Colonic mucosa (tissue), 4 donors: ENCODE data around the gene IGLL1. TPM values are rescaled to one million over a fixed set of nuclear protein-coding genes. Genes with fewer than 3 reads are reported as not detected.

Source experiments
- DNase-seq: peaks from one replicate; pipeline ENCODE4 v3.0.0-alpha.2; 2020
- H3K27ac ChIP-seq: fragments of 200-600 bp; one replicate; pipeline ENCODE4 v1.8.0; 2021
- H3K27me3 ChIP-seq: fragments of 200-600 bp; one replicate; pipeline ENCODE4 v1.8.0; 2021
- H3K36me3 ChIP-seq: fragments of 200-600 bp; one replicate; pipeline ENCODE4 v1.8.0; 2021
- H3K4me1 ChIP-seq: fragments of 200-600 bp; one replicate; pipeline ENCODE4 v1.8.0; 2021; ENCODE audit warnings: mild to moderate bottlenecking
- H3K4me3 ChIP-seq: fragments of 200-600 bp; one replicate; pipeline ENCODE4 v1.8.0; 2021
- H3K9ac ChIP-seq, 2 donors: one replicate each; pipeline ENCODE4 v1.7.0; 2013; ENCODE audit warnings: control low read depth in 2 of 2, low read depth in 2 of 2, low read length in 2 of 2
- H3K9me3 ChIP-seq: fragments of 200-600 bp; one replicate; pipeline ENCODE4 v1.8.0; 2021
- intact Hi-C: fragments of 100-400 bp; cut with DNase I; formaldehyde crosslinking; loops from one replicate; pipeline ENCODE4 v1.14.1; 2022
- total RNA-seq, 2 donors: library from RNA; stranded (reverse); fragmentation: NEBNext Ultra II Directional in 1 of 2; extraction: Animal tissue kit (Norgen Biotek cat#: 25700) in 1 of 2; gene quantifications; one replicate each; pipeline ENCODE4 v1.2.1, GENCODE V29; 2021
- TF ChIP-seq, protein P1 (sequence below): fragments of 200-600 bp; IDR thresholded peaks from one replicate; pipeline ENCODE4 v1.8.0; 2022; ENCODE audit warnings: antibody characterized with exemption, mild to moderate bottlenecking
- donor health status: healthy.
- donor health status: DM: no; HTN: no; CAD: no.
- donor health status: DM: no; HTN: no; CAD: no.

The IGLL1 gene
- total RNA-seq, 2 donors from 2014 or later = not detected

DNA sequence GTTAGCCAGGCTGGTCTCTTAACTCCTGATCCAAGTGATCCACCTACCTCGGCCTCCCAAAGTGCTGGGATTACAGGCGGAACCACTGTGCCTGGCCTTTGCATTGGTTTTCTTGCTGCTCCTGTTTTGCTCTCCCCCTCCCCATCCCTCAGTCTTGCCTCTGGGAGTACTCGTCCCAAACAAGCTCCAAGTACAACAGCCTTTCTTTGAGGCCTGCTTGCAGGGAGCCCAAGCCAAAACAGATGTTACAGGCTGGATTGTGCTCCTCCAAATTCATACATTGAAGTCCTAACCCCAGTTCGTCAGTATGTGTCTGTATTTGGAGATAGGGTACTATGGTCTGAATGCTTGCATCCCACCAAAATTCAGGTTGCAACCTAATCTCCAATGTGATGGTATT lies 8.6 kb downstream of the IGLL1 start:
- H3K4me1 ChIP-seq = no peaks in the 10 kb centered on the region
- no peak overlapping the region for H3K9ac ChIP-seq
- TF ChIP-seq, protein P1, sequence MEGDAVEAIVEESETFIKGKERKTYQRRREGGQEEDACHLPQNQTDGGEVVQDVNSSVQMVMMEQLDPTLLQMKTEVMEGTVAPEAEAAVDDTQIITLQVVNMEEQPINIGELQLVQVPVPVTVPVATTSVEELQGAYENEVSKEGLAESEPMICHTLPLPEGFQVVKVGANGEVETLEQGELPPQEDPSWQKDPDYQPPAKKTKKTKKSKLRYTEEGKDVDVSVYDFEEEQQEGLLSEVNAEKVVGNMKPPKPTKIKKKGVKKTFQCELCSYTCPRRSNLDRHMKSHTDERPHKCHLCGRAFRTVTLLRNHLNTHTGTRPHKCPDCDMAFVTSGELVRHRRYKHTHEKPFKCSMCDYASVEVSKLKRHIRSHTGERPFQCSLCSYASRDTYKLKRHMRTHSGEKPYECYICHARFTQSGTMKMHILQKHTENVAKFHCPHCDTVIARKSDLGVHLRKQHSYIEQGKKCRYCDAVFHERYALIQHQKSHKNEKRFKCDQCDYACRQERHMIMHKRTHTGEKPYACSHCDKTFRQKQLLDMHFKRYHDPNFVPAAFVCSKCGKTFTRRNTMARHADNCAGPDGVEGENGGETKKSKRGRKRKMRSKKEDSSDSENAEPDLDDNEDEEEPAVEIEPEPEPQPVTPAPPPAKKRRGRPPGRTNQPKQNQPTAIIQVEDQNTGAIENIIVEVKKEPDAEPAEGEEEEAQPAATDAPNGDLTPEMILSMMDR = no peak
- H3K27ac ChIP-seq = no peak overlapping the region
- H3K4me3 ChIP-seq = no peak overlapping the region
- intact Hi-C loops = no loop called here
- H3K27me3 ChIP-seq = peaks cover 7% of the 10 kb centered on the region
- H3K9me3 ChIP-seq = no peaks in the 10 kb centered on the region
- DNase-seq = no peak
- H3K36me3 ChIP-seq = no peaks in the 10 kb centered on the region

DNA sequence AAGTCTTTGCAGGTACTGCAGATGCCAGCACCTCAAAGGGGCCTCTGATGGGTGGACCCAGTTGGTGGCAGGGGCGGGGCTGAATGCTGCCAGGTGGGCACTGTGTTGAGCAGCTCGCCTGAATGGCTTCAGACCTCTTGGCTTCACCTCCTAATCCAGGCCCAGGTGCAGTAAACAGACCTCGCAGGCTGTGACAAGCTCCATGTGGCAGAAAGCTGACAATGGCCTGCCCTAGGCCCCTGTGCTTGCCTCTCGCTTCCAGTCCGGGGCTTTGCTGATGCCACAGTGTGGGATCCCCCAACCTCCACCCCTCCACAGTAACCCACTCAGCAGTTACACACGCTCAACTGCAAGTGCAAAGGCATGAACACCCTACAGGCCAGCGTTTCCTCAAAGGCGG lies 9.4 kb downstream of the IGLL1 start:
- TF ChIP-seq, protein P1 = no peak
- Histone ChIP-seq H3K4me1 (no peaks in the 10 kb centered on the region), H3K9me3 (no peaks in the 10 kb centered on the region), H3K27me3 (peaks cover 15% of the 10 kb centered on the region), H3K9ac (no peak overlapping the region), H3K27ac (no peak overlapping the region), H3K36me3 (no peaks in the 10 kb centered on the region), H3K4me3 (no peak overlapping the region)
- intact Hi-C loops = no loop called here
- no peak for DNase-seq

DNA sequence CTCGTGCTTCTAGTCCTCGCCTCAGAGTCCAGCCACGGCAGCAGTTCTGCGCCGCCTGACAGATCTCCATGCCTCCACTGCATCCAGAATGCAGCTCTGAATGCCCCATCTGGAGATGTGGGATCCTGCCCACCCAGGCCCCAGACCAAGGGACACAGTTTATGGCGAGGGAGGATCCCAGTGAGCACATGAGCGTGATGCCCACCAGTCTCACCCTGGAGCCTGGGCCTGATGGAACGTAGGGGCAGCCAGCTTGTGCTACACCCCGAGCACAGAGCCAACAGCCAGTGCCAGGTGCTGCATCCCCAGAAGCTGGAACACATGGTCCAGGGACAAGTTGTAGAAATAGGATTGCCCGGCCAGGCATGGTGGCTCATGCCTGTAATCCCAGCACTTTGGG lies 10.4 kb downstream of the IGLL1 start:
- no peak for DNase-seq
- peaks cover 20% of the 10 kb centered on the region for H3K27me3 ChIP-seq
- intact Hi-C loops = no loop called here
- H3K9me3 ChIP-seq = no peaks in the 10 kb centered on the region
- no peak overlapping the region for H3K4me3 ChIP-seq
- H3K9ac ChIP-seq = no peak overlapping the region
- H3K4me1 ChIP-seq = no peaks in the 10 kb centered on the region
- H3K36me3 ChIP-seq = no peaks in the 10 kb centered on the region
- TF ChIP-seq, protein P1 = no peak
- no peak overlapping the region for H3K27ac ChIP-seq

DNA sequence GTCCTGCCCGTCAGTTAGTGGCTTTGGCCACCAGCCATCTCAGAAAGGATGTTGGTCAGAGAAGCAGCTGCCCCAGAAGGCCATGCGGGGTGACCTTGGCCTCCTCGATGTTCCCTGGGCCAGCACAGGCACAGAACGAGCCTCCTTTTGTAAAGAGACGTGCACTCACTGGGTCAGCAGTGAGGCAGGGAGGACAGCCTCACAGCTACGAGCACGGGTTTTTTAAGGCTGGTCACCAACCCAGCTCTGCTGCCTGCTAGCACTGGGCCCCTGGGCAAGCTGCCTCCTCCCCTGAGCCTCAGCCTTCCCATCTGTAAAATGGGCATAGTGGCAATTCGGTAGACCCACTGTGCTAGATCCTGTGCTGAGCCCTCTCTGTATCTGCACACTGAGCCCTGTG lies 10.8 kb downstream of the IGLL1 start:
- Histone ChIP-seq H3K36me3 (no peaks in the 10 kb centered on the region), H3K9me3 (no peaks in the 10 kb centered on the region), H3K27ac (no peak overlapping the region), H3K9ac (no peak overlapping the region), H3K4me3 (no peak overlapping the region), H3K27me3 (peaks cover 20% of the 10 kb centered on the region), H3K4me1 (no peaks in the 10 kb centered on the region)
- intact Hi-C loops = no loop called here
- DNase-seq = no peak
- TF ChIP-seq, protein P1 = no peak

DNA sequence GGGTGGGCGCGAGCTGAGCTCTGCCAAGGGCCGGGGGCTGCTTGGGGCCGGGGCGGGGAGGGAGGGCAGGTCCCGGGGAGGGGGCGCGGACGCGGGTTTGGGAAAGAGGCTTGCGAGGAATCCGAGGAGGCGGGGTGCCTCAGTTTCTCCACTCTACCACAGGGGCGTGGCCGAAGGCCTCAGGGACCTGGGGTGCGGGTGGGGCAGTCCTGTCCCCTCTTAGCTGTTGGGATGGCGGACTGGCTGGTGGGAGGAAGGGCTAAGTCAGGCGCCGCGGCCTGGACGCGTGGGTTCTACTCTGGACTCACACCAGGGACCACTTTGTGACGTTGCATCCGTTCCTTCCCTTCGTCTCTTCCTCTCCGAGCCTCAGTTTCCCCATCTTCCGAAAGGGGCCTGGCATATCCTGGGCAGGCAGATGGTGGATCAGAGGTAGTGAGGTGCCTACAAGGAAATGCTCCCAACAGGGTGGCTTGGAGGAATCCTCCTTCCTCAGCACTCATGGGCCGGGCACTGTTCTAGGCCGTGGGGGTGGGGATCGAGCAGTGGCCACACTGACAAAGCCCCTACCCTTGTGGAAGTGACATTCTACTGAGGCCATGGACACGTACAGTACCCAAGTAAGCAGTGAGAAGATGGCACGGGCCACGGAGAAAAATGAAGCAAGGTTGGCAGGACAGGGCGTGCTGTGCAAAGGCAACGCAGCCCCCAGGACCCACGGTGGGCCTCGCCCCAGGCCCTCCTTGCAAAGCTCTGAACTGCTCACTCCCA lies 13.2 kb downstream of the IGLL1 start:
- Histone ChIP-seq H3K4me3 (no peak overlapping the region), H3K27ac (no peak overlapping the region), H3K9me3 (no peaks in the 10 kb centered on the region), H3K27me3 (peaks cover 20% of the 10 kb centered on the region), H3K4me1 (no peaks in the 10 kb centered on the region), H3K9ac (no peak overlapping the region), H3K36me3 (no peaks in the 10 kb centered on the region)
- no peak for DNase-seq
- intact Hi-C loops = no loop called here
- TF ChIP-seq, protein P1 = no peak
